GM19035 (cell line): ENCODE measurements around the gene DGCR6L.

Source experiments
- ATAC-seq: cut with Tn5 transposase; IDR thresholded peaks from one replicate; pipeline ENCODE4 v1.9.1; 2021; ENCODE audit not compliant: unreplicated experiment

DGCR6L gene

DNA sequence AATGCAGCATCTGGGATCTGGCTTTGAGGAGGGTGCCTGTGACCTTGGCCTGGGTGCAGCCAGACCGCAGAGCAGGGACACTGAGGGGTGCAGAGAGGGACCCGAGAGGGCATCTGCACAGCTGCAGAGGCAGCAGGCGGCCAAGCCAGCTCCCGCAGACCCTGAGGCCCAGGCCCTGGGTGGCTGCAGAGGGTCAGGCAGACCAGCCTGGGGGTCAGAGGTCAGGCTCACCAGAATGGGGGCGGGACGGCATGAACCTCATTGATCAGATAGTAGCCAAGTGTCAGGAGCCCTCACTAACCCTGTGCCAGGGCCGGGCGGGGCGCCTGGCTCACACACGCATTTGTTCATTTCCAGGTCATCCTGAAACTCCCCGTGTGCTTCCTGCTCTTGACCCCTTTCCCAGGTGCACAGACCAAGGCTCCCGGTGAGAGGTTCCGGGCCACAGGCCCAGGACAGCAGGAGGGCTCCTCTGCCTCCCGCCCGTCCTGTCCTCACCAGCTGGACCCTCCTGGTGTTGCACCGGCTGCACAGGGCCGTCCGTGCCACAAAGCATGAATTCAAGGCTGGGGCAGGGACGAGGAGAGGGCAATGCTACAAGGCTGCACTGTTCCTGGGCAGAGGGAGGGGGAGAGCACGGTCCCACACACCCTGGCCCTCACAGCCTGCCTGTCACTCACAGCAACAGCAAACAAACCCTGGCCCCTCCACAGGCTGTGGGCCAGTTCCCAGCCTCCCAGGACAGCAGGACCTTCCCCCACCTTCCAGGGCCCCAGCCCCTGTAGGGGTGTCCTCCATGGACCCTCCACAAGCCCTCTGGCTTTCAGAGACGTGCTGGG, 55.0 kb downstream of the DGCR6L start:
- no peak for ATAC-seq
